Lower lobe of right lung (tissue), 2 donors: Measurements from ENCODE around the gene KIAA1549. TPM values are rescaled to one million over a fixed set of nuclear protein-coding genes. Genes with fewer than 3 reads are reported as not detected.
"Not testable (repeated sequence)": the region's sequence is repeated elsewhere in the genome, so short reads cannot be mapped to it uniquely, and the experiment has no call there.

Experiments
- ATAC-seq, 2 donors: fragments of 200-7000 bp; cut with Tn5 transposase; one replicate each; pipeline ENCODE4 v1.9.1; 2020 to 2022; ENCODE audit warnings: mild to moderate bottlenecking in 2 of 2, moderate library complexity in 2 of 2
- DNase-seq: peaks from one replicate; pipeline ENCODE4 v3.0.0-alpha.2; 2020
- H3K27ac ChIP-seq: fragments of 200-600 bp; one replicate; pipeline ENCODE4 v1.8.0; 2022
- H3K27me3 ChIP-seq: fragments of 200-600 bp; one replicate; pipeline ENCODE4 v1.8.0; 2022; ENCODE audit warnings: low read depth
- H3K36me3 ChIP-seq: fragments of 200-600 bp; one replicate; pipeline ENCODE4 v1.8.0; 2022; ENCODE audit warnings: mild to moderate bottlenecking
- H3K4me1 ChIP-seq: fragments of 200-600 bp; one replicate; pipeline ENCODE4 v1.8.0; 2022
- H3K4me3 ChIP-seq: fragments of 200-600 bp; one replicate; pipeline ENCODE4 v1.8.0; 2022; ENCODE audit warnings: mild to moderate bottlenecking
- H3K9me3 ChIP-seq: fragments of 200-600 bp; one replicate; pipeline ENCODE4 v1.8.0; 2022
- intact Hi-C: fragments of 100-400 bp; cut with DNase I; formaldehyde crosslinking; loops from one replicate; pipeline ENCODE4 v1.11.0; 2022
- long read RNA-seq: library from polyadenylated mRNA; unstranded; transcript quantifications from one replicate; pipeline ENCODE4 v2.0.0, GENCODE V29; 2021
- total RNA-seq: library from RNA; stranded (reverse); fragmentation: NEBNext Ultra II Directional; extraction: Animal tissue kit (Norgen Biotek cat#: 25700); gene quantifications from one replicate; pipeline ENCODE4 v1.2.1, GENCODE V29; 2021
- TF ChIP-seq, protein P1 (sequence below): fragments of 200-600 bp; IDR thresholded peaks from one replicate; pipeline ENCODE4 v1.8.0; 2022; ENCODE audit warnings: antibody characterized with exemption, mild to moderate bottlenecking
- donor health status: DM: no; HTN: yes; CAD: no; lungs with severe emphysema.

Gene KIAA1549
- total RNA-seq = 5.3 TPM
- long read RNA-seq, partial matches to known transcripts = 7 of 9 reads
- long read RNA-seq, other reads (novel, unspliced or antisense) = 2 of 9 reads

- peak within 1 kb of the TSS; percentile 71 for H3K4me3 ChIP-seq
- ATAC-seq (peak; percentile 94 to 95), DNase-seq (peak; percentile 78)
- H3K27me3 ChIP-seq = peaks cover 4% of the 10 kb centered on the region
- intact Hi-C loops = no loop called here
- peak within 1 kb of the TSS; percentile 39 for H3K27ac ChIP-seq
- H3K4me1 ChIP-seq = peaks cover 17% of the 10 kb centered on the region
- H3K9me3 ChIP-seq = no peaks in the 10 kb centered on the region
- no peaks in the 10 kb centered on the region for H3K36me3 ChIP-seq
- TF ChIP-seq, protein P1, sequence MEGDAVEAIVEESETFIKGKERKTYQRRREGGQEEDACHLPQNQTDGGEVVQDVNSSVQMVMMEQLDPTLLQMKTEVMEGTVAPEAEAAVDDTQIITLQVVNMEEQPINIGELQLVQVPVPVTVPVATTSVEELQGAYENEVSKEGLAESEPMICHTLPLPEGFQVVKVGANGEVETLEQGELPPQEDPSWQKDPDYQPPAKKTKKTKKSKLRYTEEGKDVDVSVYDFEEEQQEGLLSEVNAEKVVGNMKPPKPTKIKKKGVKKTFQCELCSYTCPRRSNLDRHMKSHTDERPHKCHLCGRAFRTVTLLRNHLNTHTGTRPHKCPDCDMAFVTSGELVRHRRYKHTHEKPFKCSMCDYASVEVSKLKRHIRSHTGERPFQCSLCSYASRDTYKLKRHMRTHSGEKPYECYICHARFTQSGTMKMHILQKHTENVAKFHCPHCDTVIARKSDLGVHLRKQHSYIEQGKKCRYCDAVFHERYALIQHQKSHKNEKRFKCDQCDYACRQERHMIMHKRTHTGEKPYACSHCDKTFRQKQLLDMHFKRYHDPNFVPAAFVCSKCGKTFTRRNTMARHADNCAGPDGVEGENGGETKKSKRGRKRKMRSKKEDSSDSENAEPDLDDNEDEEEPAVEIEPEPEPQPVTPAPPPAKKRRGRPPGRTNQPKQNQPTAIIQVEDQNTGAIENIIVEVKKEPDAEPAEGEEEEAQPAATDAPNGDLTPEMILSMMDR = no peak
Observed at GRCh38 chr7:138981332-138982203, at the start of gene KIAA1549. TSS of gene KIAA1549 (minus strand) at chr7:138981389. CDS start at chr7:138981269, 120 bp downstream.

DNA sequence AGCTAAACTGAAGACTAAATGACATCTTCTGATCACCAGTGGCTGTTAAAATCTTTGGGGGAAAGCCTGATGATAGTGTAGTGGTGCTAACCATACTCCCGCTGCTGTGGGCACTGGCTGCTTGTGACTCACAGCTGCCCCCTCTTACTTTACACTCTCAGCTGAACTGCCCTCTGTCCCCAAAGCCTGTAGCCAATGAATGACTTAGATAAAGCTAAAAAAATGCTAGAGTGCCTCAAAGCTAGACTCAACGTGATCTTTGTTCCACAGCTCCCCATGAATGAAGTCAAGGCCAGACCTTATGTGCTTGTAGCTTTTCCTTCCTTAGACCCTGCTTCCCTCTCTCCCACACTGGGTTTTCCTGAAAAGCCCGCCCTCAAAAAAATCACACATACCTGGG, 48.2 kb upstream of the KIAA1549 start:
- TF ChIP-seq, protein P1 = no peak
- intact Hi-C loops = no loop called here
- no peak overlapping the region for H3K27ac ChIP-seq

GRCh38 chr7:139026551-139026950, 45.4 kb upstream of the KIAA1549 start:
- no peak for ATAC-seq
- DNase-seq = no peak
- Histone ChIP-seq H3K27me3 (no peaks in the 10 kb centered on the region), H3K4me3 (no peak overlapping the region), H3K9me3 (no peaks in the 10 kb centered on the region), H3K4me1 (no peaks in the 10 kb centered on the region), H3K36me3 (peaks cover 56% of the 10 kb centered on the region), H3K27ac (no peak overlapping the region)
- TF ChIP-seq, protein P1 = no peak
- intact Hi-C loops = no loop called here

More for the DNA sequence above, 48.2 kb upstream of the KIAA1549 start:
- DNase-seq (no peak), ATAC-seq (no peak)
- H3K4me1 ChIP-seq = peaks cover under 1% of the 10 kb centered on the region
- no peaks in the 10 kb centered on the region for H3K9me3 ChIP-seq
- H3K4me3 ChIP-seq = no peak overlapping the region
- H3K27me3 ChIP-seq = no peaks in the 10 kb centered on the region
- H3K36me3 ChIP-seq = peaks cover 58% of the 10 kb centered on the region

- ATAC-seq, H3K4me3 ChIP-seq, H3K27ac ChIP-seq, intact Hi-C loops, H3K27me3 ChIP-seq, H3K9me3 ChIP-seq, DNase-seq, H3K4me1 ChIP-seq: not testable (repeated sequence)
- H3K36me3 ChIP-seq = peaks cover 50% of the 10 kb centered on the region
Observed at GRCh38 chr7:139025861-139026260, 44.7 kb upstream of the KIAA1549 start.

DNA sequence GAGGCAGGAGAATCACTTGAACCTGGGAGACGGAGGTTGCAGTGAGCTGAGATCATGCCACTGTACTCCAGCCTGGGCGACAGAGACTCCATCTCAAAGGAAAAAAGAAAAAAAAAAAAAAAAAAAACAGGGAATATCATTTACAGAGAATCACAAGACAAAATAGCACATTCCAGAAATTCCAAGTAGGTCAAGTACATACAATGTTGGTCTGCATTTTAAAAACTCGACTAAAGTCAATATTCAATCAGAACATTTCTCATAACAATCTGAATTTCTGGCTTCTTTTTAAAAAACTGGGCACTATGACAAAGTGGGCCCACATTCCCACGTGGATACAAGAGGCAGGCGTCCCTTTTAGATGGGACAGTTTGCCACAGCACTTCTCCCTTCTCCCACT, 41.9 kb upstream of the KIAA1549 start:
- Histone ChIP-seq H3K27me3 (no peaks in the 10 kb centered on the region), H3K9me3 (no peaks in the 10 kb centered on the region), H3K4me3 (no peak overlapping the region), H3K36me3 (peaks cover 28% of the 10 kb centered on the region), H3K27ac (no peak overlapping the region), H3K4me1 (no peaks in the 10 kb centered on the region)
- DNase-seq = no peak
- TF ChIP-seq, protein P1 = no peak
- intact Hi-C loops = no loop called here
- no peak for ATAC-seq

DNA sequence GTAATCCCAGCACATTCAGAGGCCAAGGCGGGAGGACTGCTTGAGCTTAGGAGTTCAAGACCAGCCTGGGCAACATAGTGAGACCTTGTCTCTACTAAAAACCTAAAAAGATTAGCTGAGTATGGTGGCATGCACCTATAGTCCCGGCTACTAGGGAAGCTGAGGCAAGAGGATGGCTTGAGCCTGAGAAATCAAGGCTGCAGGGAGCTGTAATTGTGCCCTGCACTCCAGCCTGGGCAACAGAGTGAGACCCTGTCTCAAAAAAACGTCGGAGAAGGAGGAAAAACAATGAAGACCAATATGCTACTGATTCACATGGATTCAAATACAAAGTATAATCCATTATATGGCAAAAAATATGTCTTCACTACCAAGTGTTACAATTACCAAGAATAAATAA, 41.1 kb upstream of the KIAA1549 start:
- H3K36me3 ChIP-seq = peaks cover 22% of the 10 kb centered on the region
- H3K27me3 ChIP-seq = no peaks in the 10 kb centered on the region
- no peaks in the 10 kb centered on the region for H3K4me1 ChIP-seq
- no peak overlapping the region for H3K4me3 ChIP-seq
- intact Hi-C loops = no loop called here
- no peaks in the 10 kb centered on the region for H3K9me3 ChIP-seq
- ATAC-seq (no peak), DNase-seq (no peak)
- TF ChIP-seq, protein P1 = no peak
- H3K27ac ChIP-seq = no peak overlapping the region
